Measurements from ENCODE around the gene RUFY3.
"Not testable (repeated sequence)": the region's sequence is repeated elsewhere in the genome, so short reads cannot be mapped to it uniquely, and the experiment has no call there.

Gene RUFY3

DNA sequence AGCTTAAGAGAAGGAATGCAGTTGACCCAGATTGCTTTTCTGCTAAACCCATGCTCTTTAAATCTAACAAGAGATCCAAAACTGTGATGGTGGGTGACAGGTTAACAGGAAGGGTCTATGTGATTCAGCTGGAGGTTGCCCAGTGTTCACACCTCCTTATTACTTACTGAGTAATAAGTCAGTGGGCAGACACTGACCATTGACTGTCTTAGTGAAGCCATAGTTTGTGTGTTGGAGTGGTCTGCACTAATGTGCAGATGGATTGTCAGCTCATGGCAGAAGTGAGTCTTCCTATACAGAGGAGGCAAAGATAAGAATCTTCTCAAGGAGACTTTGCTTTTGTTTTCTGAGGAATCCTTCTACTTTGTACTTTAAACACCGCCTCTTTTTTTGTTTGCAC, 15.2 kb upstream of the RUFY3 start:
- no peak for DNase-seq

GRCh38 chr4:70709611-70710205, 12.1 kb upstream of the RUFY3 start:
- DNase-seq = no peak

GRCh38 chr4:70711599-70711998, 10.2 kb upstream of the RUFY3 start:
- no peak for DNase-seq

DNA sequence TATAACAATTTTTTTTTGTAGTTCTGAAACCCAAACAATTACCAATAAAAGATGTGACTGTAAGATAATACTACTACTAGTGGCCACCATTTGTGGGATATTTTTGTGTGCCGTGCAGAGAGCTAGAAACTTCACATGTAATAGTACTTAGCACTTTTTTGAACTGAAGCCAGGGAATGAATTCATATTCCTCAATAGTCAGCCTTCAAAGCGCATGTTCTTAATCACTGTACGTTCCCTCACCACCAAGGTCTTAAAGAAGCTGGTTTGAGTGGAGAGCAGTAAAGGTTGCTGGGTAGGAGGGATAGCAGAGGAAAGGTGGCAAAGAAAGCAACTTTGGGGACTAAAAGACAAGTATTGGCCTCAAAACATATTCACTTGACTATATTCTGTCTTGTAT, 9.6 kb upstream of the RUFY3 start:
- no peak for DNase-seq

GRCh38 chr4:70712604-70713452, 8.9 kb upstream of the RUFY3 start:
- no peak for DNase-seq

DNA sequence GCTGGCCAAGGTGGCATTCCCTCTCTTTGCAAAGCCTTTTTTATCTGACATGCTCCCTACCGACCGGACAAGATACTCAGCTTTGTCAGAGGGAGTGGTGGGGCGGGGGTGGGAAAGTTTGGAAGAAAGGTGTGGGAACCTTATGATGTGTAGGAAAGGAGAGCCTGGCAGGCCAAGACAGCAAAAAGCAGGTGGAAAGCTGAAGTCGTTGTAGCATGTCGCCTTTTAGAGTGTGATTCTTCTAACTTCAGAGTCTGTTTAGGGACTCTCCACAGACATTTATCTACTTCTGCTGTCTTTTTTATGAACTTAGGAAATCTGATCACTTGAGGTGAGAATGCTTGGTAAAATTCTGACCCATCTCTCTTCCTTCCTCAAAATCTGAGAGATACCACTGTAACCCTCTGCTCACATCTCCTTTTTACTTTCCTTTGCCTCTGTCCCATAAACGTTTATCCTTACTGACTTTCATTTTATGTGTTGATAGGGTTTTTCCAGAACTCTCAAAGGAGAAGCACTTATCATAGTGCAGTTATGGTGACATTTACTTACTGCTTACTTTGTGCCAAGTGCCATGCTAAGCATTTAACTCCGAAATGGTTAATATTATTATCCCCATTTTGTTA, 8.2 kb upstream of the RUFY3 start:
- no peak for DNase-seq

DNA sequence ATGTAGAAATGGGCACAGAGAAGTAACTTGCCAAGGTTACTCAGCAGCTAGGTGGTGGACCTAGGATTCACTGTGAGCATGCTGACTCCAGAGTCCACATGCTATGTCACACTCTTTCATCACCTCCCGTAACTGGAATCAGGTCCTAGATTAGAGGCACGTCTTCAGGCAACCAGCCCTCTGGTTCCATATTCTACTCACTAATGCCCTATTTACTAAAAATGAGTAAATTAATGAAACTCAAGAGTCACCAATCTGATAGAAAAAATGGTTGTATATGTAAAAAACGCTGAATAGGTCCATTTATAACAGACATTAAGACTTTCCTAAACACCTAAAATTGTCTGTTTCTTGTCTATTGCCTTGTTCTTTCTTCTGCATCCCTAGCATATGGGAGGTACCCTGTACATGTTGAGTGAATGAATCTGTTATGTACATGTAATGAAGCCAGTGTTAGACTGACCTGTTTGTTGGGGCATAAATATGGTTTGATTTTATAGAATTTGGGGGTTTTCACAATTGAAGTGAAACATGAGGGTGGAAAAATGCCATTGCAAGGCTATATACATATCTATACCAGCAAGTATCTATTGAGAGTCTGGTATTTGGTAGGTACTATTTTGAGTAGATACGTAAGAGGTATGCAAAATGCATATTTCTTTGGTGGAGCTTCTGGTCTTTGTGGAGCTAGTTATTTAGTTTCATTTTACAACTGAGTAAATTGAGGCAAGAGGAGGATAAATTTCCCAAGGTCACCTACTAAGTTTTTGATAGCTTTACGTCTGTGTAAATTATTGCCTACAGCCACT, 7.5 kb upstream of the RUFY3 start:
- no peak for DNase-seq

- no peak for DNase-seq
Observed at GRCh38 chr4:70715097-70715496, 6.7 kb upstream of the RUFY3 start.

DNA sequence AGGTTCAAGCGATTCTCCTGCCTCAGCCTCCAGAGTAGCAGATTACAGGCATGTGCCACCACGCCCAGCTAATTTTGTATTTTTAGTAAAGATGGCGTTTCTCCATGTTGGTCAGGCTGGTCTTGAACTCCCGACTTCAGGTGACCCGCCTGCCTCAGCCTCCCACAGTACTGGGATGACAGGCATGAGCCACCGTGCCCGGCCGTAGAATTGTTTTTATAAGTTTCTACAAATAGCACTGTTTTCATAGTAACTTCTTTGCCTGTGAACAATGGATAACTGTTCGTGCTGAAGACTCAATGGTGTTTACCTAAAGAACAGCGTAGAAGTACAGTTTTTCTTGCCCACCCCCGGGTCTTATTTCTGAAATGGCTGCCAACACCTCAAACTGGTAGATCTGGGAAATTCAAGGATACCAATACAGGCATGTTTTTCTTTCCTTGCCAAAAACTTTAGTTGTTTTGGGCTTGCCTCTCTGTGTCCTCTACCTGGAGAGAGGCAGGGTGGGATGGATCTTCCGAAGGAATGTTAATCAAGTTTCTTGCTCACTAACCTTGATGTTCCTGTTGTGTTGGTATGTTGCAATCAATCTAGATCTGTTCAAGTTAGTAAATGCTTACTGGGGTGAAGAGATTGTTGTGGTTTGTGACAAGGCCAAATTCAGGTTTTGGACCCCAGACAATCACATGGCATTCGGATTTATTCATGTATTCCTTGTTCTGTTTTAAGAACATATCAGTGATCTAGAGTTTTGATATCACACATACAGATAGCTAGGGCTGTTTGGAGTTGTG, 2.8 kb upstream of the RUFY3 start:
- no peak for DNase-seq

DNA sequence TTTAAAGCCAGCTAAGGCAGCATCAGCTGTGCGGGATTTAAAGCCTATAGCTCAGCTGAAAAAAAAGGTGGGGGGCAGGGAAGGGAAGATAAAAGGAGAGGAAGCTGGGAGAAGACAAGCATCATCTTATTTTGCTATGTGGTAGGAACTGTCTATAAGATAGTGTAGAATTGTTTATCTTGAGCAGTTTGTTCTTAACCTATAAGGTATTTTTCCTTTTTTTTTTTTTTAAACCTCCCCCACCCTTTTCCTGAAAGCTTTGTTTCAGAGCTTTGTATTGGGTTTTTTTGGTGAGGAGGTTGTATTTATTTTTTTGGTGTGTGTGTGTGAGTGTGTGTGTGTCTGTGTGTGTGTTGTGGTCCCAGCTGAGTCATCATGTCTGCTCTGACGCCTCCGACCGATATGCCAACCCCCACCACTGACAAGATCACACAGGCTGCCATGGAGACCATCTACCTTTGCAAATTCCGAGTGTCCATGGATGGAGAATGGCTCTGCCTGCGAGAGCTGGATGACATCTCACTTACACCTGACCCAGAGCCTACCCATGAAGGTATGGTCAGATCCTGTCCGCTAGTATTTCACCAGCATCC, 531 bp downstream of the RUFY3 start:
- no peak for DNase-seq

- DNase-seq = no peak
Observed at GRCh38 chr4:70724463-70724862, 2.7 kb downstream of the RUFY3 start.

GRCh38 chr4:70725633-70726032, 3.9 kb downstream of the RUFY3 start:
- no peak for DNase-seq

DNA sequence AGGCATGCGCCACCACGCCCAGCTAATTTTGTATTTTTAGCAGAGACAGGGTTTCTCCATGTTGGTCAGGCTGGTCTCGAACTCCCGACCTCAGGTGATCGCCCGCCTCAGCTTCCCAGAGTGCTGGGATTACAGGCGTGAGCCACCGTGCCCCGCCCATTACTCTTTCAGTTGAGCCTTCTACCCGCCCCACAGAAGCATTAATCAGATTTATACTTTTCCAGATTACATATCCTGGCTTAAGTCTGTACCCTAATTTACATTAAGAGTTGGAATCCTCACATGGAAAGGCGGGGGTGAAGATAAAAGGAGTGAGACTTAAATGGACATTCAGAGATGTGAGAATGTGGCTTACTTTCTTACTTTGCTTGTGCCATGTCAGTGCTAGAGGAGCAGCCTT, 4.8 kb downstream of the RUFY3 start:
- not testable (repeated sequence) for DNase-seq

- DNase-seq = no peak
Observed at GRCh38 chr4:70728091-70728490, 6.3 kb downstream of the RUFY3 start.

- not testable (repeated sequence) for DNase-seq
Observed at GRCh38 chr4:70732878-70733277, 11.1 kb downstream of the RUFY3 start.

GRCh38 chr4:70734168-70734954, 12.6 kb downstream of the RUFY3 start:
- no peak for DNase-seq

DNA sequence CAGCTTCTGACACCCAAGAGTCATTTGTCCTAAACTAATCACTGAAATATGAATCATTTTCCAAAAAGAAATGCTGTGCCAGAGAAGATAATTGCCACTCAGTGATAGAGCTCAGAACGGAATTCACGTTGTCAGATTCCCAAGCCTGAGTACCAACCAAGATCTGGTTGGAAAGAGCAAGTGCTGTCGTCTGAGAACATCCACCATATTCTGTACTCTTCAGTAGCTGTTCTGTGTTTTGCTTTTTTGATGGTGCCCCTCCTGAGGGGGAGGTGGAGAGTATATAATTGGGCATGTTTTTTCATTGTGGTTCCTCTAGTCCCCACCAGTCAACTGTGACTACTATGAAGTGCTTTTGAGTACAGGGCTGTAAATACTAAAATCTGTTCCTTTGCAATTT, 13.2 kb downstream of the RUFY3 start:
- no peak for DNase-seq

DNA sequence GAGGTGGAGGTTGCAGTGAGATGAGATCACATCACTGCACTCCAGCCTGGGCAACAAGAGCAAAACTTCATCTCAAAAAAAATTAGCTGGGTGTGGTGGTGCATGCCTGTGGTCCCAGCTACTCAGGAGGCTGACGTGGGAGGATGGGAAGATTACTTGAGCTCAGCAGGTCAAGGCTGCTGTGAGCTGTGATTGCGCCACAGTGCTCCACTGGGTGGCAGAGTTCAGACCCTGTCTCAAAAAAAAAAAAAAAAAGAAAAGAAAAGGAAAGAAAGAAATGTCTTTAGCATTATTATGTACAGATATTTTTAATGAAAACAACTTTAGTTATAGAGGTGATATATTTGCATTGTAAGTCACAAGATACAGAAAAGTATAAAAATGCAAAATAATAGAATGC, 14.2 kb downstream of the RUFY3 start:
- DNase-seq = not testable (repeated sequence)

- no peak for DNase-seq
Observed at GRCh38 chr4:70737006-70737405, 15.2 kb downstream of the RUFY3 start.

DNA sequence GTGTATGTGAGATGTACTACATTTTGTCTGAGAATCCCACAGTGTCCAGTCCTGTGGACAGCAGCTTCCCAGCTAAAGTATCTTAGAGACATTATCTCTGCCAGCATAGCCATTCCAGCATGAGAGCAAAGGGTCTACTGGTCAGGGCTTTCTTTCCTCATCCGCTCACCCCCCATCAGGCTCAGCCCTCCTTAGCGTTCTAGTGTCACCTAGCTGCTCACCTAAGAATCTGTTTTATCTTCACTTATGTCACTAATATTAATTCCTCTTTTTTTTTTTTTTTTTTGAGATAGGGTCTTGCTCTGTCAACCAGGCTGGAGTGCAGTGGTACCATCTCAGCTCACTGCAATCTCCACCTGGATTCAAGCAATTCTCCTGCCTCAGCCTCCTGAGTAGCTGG, 15.6 kb downstream of the RUFY3 start:
- DNase-seq = no peak
